ENCODE results near the gene LGR6.

LGR6 gene

DNA sequence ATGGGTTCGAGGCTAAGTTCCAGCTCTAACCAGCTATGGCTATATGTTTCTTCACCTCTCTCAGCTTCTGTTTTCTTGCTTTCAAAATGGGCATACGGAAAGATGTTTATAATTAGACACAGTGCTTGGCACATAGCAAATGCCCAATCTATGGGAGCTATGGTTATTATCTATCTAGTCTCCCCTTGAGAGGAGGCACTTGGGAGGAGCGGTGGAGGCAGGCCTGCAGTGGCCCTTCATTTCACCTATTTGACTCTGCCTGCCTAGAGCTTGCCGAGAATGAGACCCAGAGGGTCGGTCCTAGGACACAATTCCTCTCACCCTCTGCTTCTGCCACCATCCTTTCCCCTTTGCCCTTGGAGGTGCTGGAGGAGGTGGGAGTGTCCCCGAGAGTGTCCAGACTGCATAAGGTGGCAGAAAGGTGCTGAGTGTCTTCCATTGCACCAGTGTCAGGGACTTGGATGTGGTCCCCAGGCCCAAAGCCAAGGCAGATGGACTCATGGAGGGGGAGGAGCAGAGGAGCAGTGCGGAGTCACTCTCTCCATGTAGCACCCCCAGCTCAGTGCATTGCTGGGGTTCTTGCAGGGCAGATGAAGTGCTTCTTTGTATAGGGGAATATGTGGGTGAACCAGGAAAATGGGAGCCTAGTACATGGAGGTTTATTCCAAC lies 9.0 kb downstream of the LGR6 start:
- TF ChIP-seq EZH2 (IDR thresholded peaks at IDR 0.05; ENCODE audit: borderline replicate concordance, low read length), result no peak
- TF ChIP-seq, protein P1, sequence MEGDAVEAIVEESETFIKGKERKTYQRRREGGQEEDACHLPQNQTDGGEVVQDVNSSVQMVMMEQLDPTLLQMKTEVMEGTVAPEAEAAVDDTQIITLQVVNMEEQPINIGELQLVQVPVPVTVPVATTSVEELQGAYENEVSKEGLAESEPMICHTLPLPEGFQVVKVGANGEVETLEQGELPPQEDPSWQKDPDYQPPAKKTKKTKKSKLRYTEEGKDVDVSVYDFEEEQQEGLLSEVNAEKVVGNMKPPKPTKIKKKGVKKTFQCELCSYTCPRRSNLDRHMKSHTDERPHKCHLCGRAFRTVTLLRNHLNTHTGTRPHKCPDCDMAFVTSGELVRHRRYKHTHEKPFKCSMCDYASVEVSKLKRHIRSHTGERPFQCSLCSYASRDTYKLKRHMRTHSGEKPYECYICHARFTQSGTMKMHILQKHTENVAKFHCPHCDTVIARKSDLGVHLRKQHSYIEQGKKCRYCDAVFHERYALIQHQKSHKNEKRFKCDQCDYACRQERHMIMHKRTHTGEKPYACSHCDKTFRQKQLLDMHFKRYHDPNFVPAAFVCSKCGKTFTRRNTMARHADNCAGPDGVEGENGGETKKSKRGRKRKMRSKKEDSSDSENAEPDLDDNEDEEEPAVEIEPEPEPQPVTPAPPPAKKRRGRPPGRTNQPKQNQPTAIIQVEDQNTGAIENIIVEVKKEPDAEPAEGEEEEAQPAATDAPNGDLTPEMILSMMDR (IDR thresholded peaks at IDR 0.05; ENCODE audit: low read length), result no peak
- Histone ChIP-seq H3K9ac (ENCODE audit: low read length) (no peak overlapping the region), H3F3A (ENCODE audit: insufficient read depth, low read length) (no peaks in the 10 kb centered on the region), H3K27me3 (ENCODE audit: insufficient read depth, low read length) (0 out of 2 replicates have a peak, but pooled peaks cover 4% of the 10 kb centered on the region), H4K20me1 (ENCODE audit: insufficient read depth, low read length) (no peaks in the 10 kb centered on the region), H3K4me3 (ENCODE audit: low read depth, low read length, poor library complexity, severe bottlenecking) (no peak overlapping the region), H3K9me3 (ENCODE audit: low read length) (no peaks in the 10 kb centered on the region), H3K36me3 (ENCODE audit: insufficient read depth, low read length) (no peaks in the 10 kb centered on the region), H2AFZ (ENCODE audit: low read length) (no peak overlapping the region), H3K4me2 (ENCODE audit: low read length) (no peak overlapping the region), H3K9me2 (ENCODE audit: low read depth, low read length) (no peaks in the 10 kb centered on the region), H3K4me1 (ENCODE audit: insufficient read depth, low read length, severe bottlenecking) (no peaks in the 10 kb centered on the region), H3K27ac (ENCODE audit: low read depth, low read length, poor library complexity, severe bottlenecking) (no peak overlapping the region), H3K79me2 (ENCODE audit: insufficient read depth, low read length) (no peaks in the 10 kb centered on the region)

DNA sequence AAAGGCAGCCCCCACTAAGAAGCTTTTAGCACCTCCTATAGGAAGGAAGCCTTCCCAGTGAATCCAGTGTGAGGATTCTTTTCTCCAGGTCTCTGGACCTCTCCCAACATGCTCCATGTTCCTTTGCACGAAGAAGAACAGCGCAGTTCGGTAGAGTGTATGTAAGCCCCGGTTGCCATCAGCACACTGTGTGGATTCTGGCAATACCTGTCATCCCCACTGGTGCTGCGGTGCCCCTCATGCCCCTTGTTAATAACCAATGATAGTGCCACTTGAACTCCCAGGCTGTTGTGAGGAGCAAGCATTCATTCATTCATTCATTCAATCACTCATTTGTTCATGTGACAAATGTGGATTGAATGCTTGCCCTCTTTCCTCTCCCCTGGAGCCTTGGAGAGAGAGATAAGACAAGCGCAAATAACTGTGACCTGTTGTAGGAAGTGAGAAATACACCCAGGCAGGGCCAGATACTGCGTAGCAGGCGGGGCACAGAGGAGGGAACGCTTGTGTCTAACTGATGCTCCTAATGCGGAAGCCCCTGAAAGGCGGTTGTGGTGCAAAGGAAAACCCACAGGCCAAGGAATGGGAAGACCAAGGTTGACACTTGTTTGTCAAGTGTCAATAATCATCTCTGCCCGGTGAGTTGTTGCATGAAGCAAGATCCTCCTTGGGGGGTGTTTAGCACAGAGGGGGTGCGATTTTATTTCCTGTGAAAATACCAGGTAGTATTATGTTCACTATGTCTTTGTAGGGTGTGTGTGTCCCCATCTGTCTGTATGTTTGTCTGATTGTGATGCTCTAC lies 9.8 kb downstream of the LGR6 start:
- Histone ChIP-seq H3K4me2 (ENCODE audit: low read length) (no peak overlapping the region), H3K9ac (ENCODE audit: low read length) (no peak overlapping the region), H3K4me1 (ENCODE audit: insufficient read depth, low read length, severe bottlenecking) (no peaks in the 10 kb centered on the region), H3K9me3 (ENCODE audit: low read length) (no peaks in the 10 kb centered on the region), H2AFZ (ENCODE audit: low read length) (no peak overlapping the region), H3K36me3 (ENCODE audit: insufficient read depth, low read length) (no peaks in the 10 kb centered on the region), H3K27ac (ENCODE audit: low read depth, low read length, poor library complexity, severe bottlenecking) (no peak overlapping the region), H3K27me3 (ENCODE audit: insufficient read depth, low read length) (0 out of 2 replicates have a peak, but pooled peaks cover 4% of the 10 kb centered on the region), H3K4me3 (ENCODE audit: low read depth, low read length, poor library complexity, severe bottlenecking) (no peak overlapping the region), H3F3A (ENCODE audit: insufficient read depth, low read length) (no peaks in the 10 kb centered on the region), H4K20me1 (ENCODE audit: insufficient read depth, low read length) (no peaks in the 10 kb centered on the region), H3K79me2 (ENCODE audit: insufficient read depth, low read length) (no peaks in the 10 kb centered on the region), H3K9me2 (ENCODE audit: low read depth, low read length) (no peaks in the 10 kb centered on the region)
- TF ChIP-seq, protein P1 (IDR thresholded peaks at IDR 0.05; ENCODE audit: low read length), result no peak
- no peak for TF ChIP-seq EZH2 (IDR thresholded peaks at IDR 0.05; ENCODE audit: borderline replicate concordance, low read length)

DNA sequence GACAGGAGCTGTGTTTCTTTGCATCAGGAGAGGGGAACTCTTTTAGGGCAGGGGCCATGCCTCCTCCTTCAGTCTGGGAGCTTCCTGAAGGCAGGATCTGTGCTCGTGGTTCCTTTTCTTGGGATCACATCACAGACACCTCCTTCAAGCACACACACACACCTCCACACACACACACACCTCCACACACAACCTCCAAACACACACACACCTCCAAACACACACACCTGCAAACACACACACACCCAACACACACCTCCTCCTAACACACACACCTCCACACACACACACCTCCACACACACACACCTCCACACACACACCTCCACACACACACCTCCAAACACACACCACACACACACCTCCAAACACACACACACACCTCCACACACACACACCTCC lies 10.5 kb downstream of the LGR6 start:
- no peaks in the 10 kb centered on the region for H3K79me2 ChIP-seq (ENCODE audit: insufficient read depth, low read length)
- H3K9me3 ChIP-seq (ENCODE audit: low read length), result no peaks in the 10 kb centered on the region
- no peaks in the 10 kb centered on the region for H4K20me1 ChIP-seq (ENCODE audit: insufficient read depth, low read length)
- H3K9me2 ChIP-seq (ENCODE audit: low read depth, low read length), result no peaks in the 10 kb centered on the region
- H3K9ac ChIP-seq (ENCODE audit: low read length), result no peak overlapping the region
- H2AFZ ChIP-seq (ENCODE audit: low read length), result no peak overlapping the region
- H3K27me3 ChIP-seq (ENCODE audit: insufficient read depth, low read length), result 0 out of 2 replicates have a peak, but pooled peaks cover 4% of the 10 kb centered on the region
- H3K27ac ChIP-seq (ENCODE audit: low read depth, low read length, poor library complexity, severe bottlenecking), result no peak overlapping the region
- no peaks in the 10 kb centered on the region for H3K4me1 ChIP-seq (ENCODE audit: insufficient read depth, low read length, severe bottlenecking)
- H3K4me3 ChIP-seq (ENCODE audit: low read depth, low read length, poor library complexity, severe bottlenecking), result no peak overlapping the region
- TF ChIP-seq, protein P1 (IDR thresholded peaks at IDR 0.05; ENCODE audit: low read length), result no peak
- no peak for TF ChIP-seq EZH2 (IDR thresholded peaks at IDR 0.05; ENCODE audit: borderline replicate concordance, low read length)
- no peak overlapping the region for H3K4me2 ChIP-seq (ENCODE audit: low read length)
- H3K36me3 ChIP-seq (ENCODE audit: insufficient read depth, low read length), result no peaks in the 10 kb centered on the region
- no peaks in the 10 kb centered on the region for H3F3A ChIP-seq (ENCODE audit: insufficient read depth, low read length)

Data from OCI-LY1 (cell line).